22Rv1 (cell line): Measurements from ENCODE around the gene CRYBG2.
A peak's percentile ranks its signal among the peaks of the same experiment; 100 is the strongest.
"Not testable (repeated sequence)": the region's sequence is repeated elsewhere in the genome, so short reads cannot be mapped to it uniquely, and the experiment has no call there.

Source experiments
- H3K27ac ChIP-seq: fragments of 450-650 bp; 2 replicates; pipeline ENCODE4 v1.5.1; 2017
- CTCF ChIP-seq: fragments of 450-650 bp; IDR thresholded peaks from 2 replicates; pipeline ENCODE4 v1.5.1; 2017; ENCODE audit warnings: mild to moderate bottlenecking
- ZFX ChIP-seq: fragments of 450-650 bp; IDR thresholded peaks from 2 replicates; pipeline ENCODE4 v1.6.1; 2017; ENCODE audit warnings: antibody characterized with exemption, borderline replicate concordance

CRYBG2 gene

GRCh38 chr1:26317612-26318337 is 36.2 kb downstream of the CRYBG2 start, which contains the start of gene CD52:
Gene CD52, plus strand, starts transcription at chr1:26317958. Its CDS starts 60 bp downstream, at chr1:26318018.
- TF ChIP-seq CTCF (no peak), ZFX (no peak)
- no peak within 1 kb of the TSS for H3K27ac ChIP-seq

- no peak overlapping the region for H3K27ac ChIP-seq
- no peak for TF ChIP-seq ZFX
- no peak for TF ChIP-seq CTCF
Observed at GRCh38 chr1:26317146-26317545, 36.8 kb downstream of the CRYBG2 start.

- TF ChIP-seq ZFX (no peak), CTCF (no peak)
- no peak overlapping the region for H3K27ac ChIP-seq
Observed at GRCh38 chr1:26315874-26316850, 37.8 kb downstream of the CRYBG2 start.

GRCh38 chr1:26314501-26314900 is 39.4 kb downstream of the CRYBG2 start:
- no peak for TF ChIP-seq CTCF
- TF ChIP-seq ZFX: no peak

GRCh38 chr1:26307966-26308899 is 45.7 kb downstream of the CRYBG2 start:
- H3K27ac ChIP-seq: not testable (repeated sequence)

More at GRCh38 chr1:26314501-26314900, 39.4 kb downstream of the CRYBG2 start:
- no peak overlapping the region for H3K27ac ChIP-seq

- H3K27ac ChIP-seq: peak overlapping the region; percentile 61
- TF ChIP-seq CTCF (no peak), ZFX (no peak)
Observed at GRCh38 chr1:26307363-26307781, 46.6 kb downstream of the CRYBG2 start.
